Measurements from ENCODE around the gene CRACR2B.

Gene CRACR2B

GRCh38 chr11:868802-869201, 41.1 kb downstream of the CRACR2B start:
- DNase-seq (ENCODE audit: low spot score) = no peak

- no peak for DNase-seq (ENCODE audit: low spot score)
Observed at GRCh38 chr11:869399-870126, 41.8 kb downstream of the CRACR2B start.

- DNase-seq (ENCODE audit: low spot score) = no peak
Observed at GRCh38 chr11:870127-870413, 42.4 kb downstream of the CRACR2B start.

GRCh38 chr11:870418-870817, 42.7 kb downstream of the CRACR2B start:
- no peak for DNase-seq (ENCODE audit: low spot score)

GRCh38 chr11:871472-871871, 43.8 kb downstream of the CRACR2B start:
- DNase-seq (ENCODE audit: low spot score) = no peak

- DNase-seq (ENCODE audit: low spot score) = no peak
Observed at GRCh38 chr11:872799-873198, 45.1 kb downstream of the CRACR2B start.

GRCh38 chr11:873706-874105, 46.0 kb downstream of the CRACR2B start:
- no peak for DNase-seq (ENCODE audit: low spot score)

GRCh38 chr11:875203-875602, 47.5 kb downstream of the CRACR2B start:
- no peak for DNase-seq (ENCODE audit: low spot score)

GRCh38 chr11:875769-876301, 48.1 kb downstream of the CRACR2B start:
- no peak for DNase-seq (ENCODE audit: low spot score)

GRCh38 chr11:876545-876944, 48.8 kb downstream of the CRACR2B start:
- DNase-seq (ENCODE audit: low spot score) = no peak

- DNase-seq (ENCODE audit: low spot score) = peak; percentile 15
Observed at GRCh38 chr11:877565-877964, 49.8 kb downstream of the CRACR2B start.

- no peak for DNase-seq (ENCODE audit: low spot score)
Observed at GRCh38 chr11:880447-880846, 52.7 kb downstream of the CRACR2B start.

Data from activated CD4-positive, alpha-beta T cell treated with anti-CD3 and anti-CD28 coated beads, Interleukin-2, Interleukin-4, amounts not matched to agents 100 ng/mL and 50 ng/mL, durations not matched to agents 16 hours and 8 hours (primary cell).